Activated CD4-positive, alpha-beta T cell treated with anti-CD3 and anti-CD28 coated beads, Interleukin-10, Interleukin-2, amounts not matched to agents 100 ng/mL and 50 ng/mL, durations not matched to agents 16 hours and 8 hours (primary cell): ENCODE results near the gene UQCR11.
A peak's percentile ranks its signal among the peaks of the same experiment; 100 is the strongest.

Source experiments
- DNase-seq: peaks from one replicate; pipeline ENCODE4 v3.0.0-alpha.2; 2020

Gene UQCR11

GRCh38 chr19:1634242-1634937 lies 29.1 kb upstream of the UQCR11 start:
- DNase-seq, result no peak

GRCh38 chr19:1633269-1633826 lies 28.1 kb upstream of the UQCR11 start:
- no peak for DNase-seq

GRCh38 chr19:1632462-1633268 lies 27.4 kb upstream of the UQCR11 start:
- DNase-seq, result no peak

GRCh38 chr19:1631557-1632100 lies 26.4 kb upstream of the UQCR11 start:
- DNase-seq, result no peak

- no peak for DNase-seq
Measured at GRCh38 chr19:1630811-1631210, 25.5 kb upstream of the UQCR11 start.

- DNase-seq, result no peak
Measured at GRCh38 chr19:1630012-1630411, 24.8 kb upstream of the UQCR11 start.

GRCh38 chr19:1629256-1629808 lies 24.1 kb upstream of the UQCR11 start:
- DNase-seq, result no peak

GRCh38 chr19:1627194-1627593 lies 21.9 kb upstream of the UQCR11 start:
- no peak for DNase-seq

- DNase-seq, result no peak
Measured at GRCh38 chr19:1626417-1627010, 21.3 kb upstream of the UQCR11 start.

- peak; percentile 52 for DNase-seq
Measured at GRCh38 chr19:1624458-1624857, 19.2 kb upstream of the UQCR11 start.

- DNase-seq, result no peak
Measured at GRCh38 chr19:1622541-1622940, 17.3 kb upstream of the UQCR11 start.

GRCh38 chr19:1622007-1622406 lies 16.7 kb upstream of the UQCR11 start:
- DNase-seq, result no peak

- DNase-seq, result no peak
Measured at GRCh38 chr19:1621574-1621973, 16.3 kb upstream of the UQCR11 start.

- DNase-seq, result no peak
Measured at GRCh38 chr19:1621021-1621420, 15.8 kb upstream of the UQCR11 start.

GRCh38 chr19:1620502-1620901 lies 15.2 kb upstream of the UQCR11 start:
- no peak for DNase-seq

GRCh38 chr19:1619703-1620102 lies 14.4 kb upstream of the UQCR11 start:
- no peak for DNase-seq

GRCh38 chr19:1619094-1619439 lies 13.8 kb upstream of the UQCR11 start:
- no peak for DNase-seq

GRCh38 chr19:1618157-1619093 lies 13.2 kb upstream of the UQCR11 start:
- peak; percentile 39 for DNase-seq

GRCh38 chr19:1616875-1617274 lies 11.6 kb upstream of the UQCR11 start:
- DNase-seq, result no peak

GRCh38 chr19:1616396-1616795 lies 11.1 kb upstream of the UQCR11 start:
- no peak for DNase-seq

- DNase-seq, result no peak
Measured at GRCh38 chr19:1615156-1615765, 10.0 kb upstream of the UQCR11 start.
